Neural cell (in vitro differentiated cells): ENCODE data around the gene STARD7. TPM values are rescaled to one million over a fixed set of nuclear protein-coding genes. Genes with fewer than 3 reads are reported as not detected.
"Not testable (repeated sequence)": the region's sequence is repeated elsewhere in the genome, so short reads cannot be mapped to it uniquely, and the experiment has no call there.

Experiments used
- H2AFZ ChIP-seq: fragments of 200-600, 300-800 bp; sonication (generic), shearing (Covaris generic); 2 replicates; pipeline ENCODE4 v1.6.0; 2014; ENCODE audit warnings: low read depth, mild to moderate bottlenecking, antibody characterized with exemption, low read length, moderate library complexity
- H3F3A ChIP-seq: fragments of 200-600 bp; shearing (Covaris generic); 2 replicates; pipeline ENCODE4 v1.6.1; 2016; ENCODE audit warnings: mild to moderate bottlenecking, moderate library complexity, mixed read lengths, antibody characterized with exemption, low read length; ENCODE audit not compliant: insufficient read depth, poor library complexity, severe bottlenecking
- H3K27ac ChIP-seq: fragments of 200-600, 300-800 bp; sonication (generic), shearing (Covaris generic); 2 replicates; pipeline ENCODE4 v1.5.1; 2014; ENCODE audit warnings: mild to moderate bottlenecking, low read length, moderate library complexity
- H3K27me3 ChIP-seq: fragments of 300-800, 200-600 bp; sonication (generic), shearing (Covaris generic); 2 replicates; pipeline ENCODE4 v1.6.0; 2014; ENCODE audit warnings: mild to moderate bottlenecking, low read depth, low read length, moderate library complexity; ENCODE audit not compliant: insufficient read depth
- H3K36me3 ChIP-seq: fragments of 300-800, 200-600 bp; sonication (generic), shearing (Covaris generic); 2 replicates; pipeline ENCODE4 v1.5.1; 2014; ENCODE audit warnings: mild to moderate bottlenecking, antibody characterized with exemption, low read length, moderate library complexity; ENCODE audit not compliant: insufficient read depth
- H3K4me2 ChIP-seq: fragments of 300-800, 200-600 bp; sonication (generic), shearing (Covaris generic); 2 replicates; pipeline ENCODE4 v1.6.0; 2014; ENCODE audit warnings: mild to moderate bottlenecking, low read length
- H3K4me3 ChIP-seq: fragments of 300-800, 200-600 bp; sonication (generic), shearing (Covaris generic); 2 replicates; pipeline ENCODE4 v1.5.1; 2014; ENCODE audit warnings: mild to moderate bottlenecking, low read length, moderate library complexity
- H3K79me2 ChIP-seq: fragments of 200-600 bp; shearing (Covaris generic); replicated peaks from 2 replicates; pipeline ENCODE4 v1.6.0; 2014; ENCODE audit warnings: mild to moderate bottlenecking, low read length, moderate library complexity; ENCODE audit not compliant: insufficient read depth
- H3K9ac ChIP-seq: fragments of 300-800, 200-600 bp; sonication (generic), shearing (Covaris generic); 2 replicates; pipeline ENCODE4 v1.6.1; 2016; ENCODE audit warnings: mild to moderate bottlenecking, low read length, mixed read lengths
- H3K9me2 ChIP-seq: fragments of 200-600 bp; shearing (Covaris generic); 2 replicates; pipeline ENCODE4 v1.6.1; 2016; ENCODE audit warnings: mild to moderate bottlenecking, low read length, mixed read lengths; ENCODE audit not compliant: insufficient read depth
- H3K9me3 ChIP-seq: fragments of 200-600, 300-800 bp; sonication (generic), shearing (Covaris generic); 2 replicates; pipeline ENCODE4 v1.6.1; 2016; ENCODE audit warnings: mild to moderate bottlenecking, mixed run types, low read length, moderate library complexity, mixed read lengths
- H4K20me1 ChIP-seq: fragments of 200-600 bp; shearing (Covaris generic); 2 replicates; pipeline ENCODE4 v1.6.1; 2016; ENCODE audit warnings: mild to moderate bottlenecking, mixed run types; ENCODE audit not compliant: insufficient read depth
- CTCF ChIP-seq: fragments of 450-650 bp; IDR thresholded peaks from 2 replicates; pipeline ENCODE4 v1.5.1; 2014; ENCODE audit warnings: antibody characterized with exemption, mild to moderate bottlenecking, moderate library complexity; ENCODE audit not compliant: poor library complexity, severe bottlenecking
- EP300 ChIP-seq: fragments of 450-650 bp; conservative IDR thresholded peaks from 2 replicates; pipeline ENCODE4 v1.6.1; 2014; ENCODE audit warnings: antibody characterized with exemption, mild to moderate bottlenecking, moderate library complexity; ENCODE audit not compliant: poor library complexity, severe bottlenecking
- EZH2 ChIP-seq: fragments of 200-600, 300-800 bp; shearing (Covaris generic), sonication (generic); IDR thresholded peaks from 2 replicates; pipeline ENCODE4 v1.6.1; 2014; ENCODE audit warnings: antibody characterized with exemption, low read length, borderline replicate concordance, mild to moderate bottlenecking; ENCODE audit not compliant: insufficient read depth, poor library complexity, severe bottlenecking
- MXI1 ChIP-seq: fragments of 450-650 bp; conservative IDR thresholded peaks from 2 replicates; pipeline ENCODE4 v1.6.1; 2014; ENCODE audit warnings: antibody characterized with exemption, mild to moderate bottlenecking; ENCODE audit not compliant: poor library complexity, severe bottlenecking
- POLR2AphosphoS5 ChIP-seq: IDR thresholded peaks from 2 replicates; pipeline ENCODE4 v1.6.1; 2012
- RAD21 ChIP-seq: fragments of 450-650 bp; conservative IDR thresholded peaks from 2 replicates; pipeline ENCODE4 v1.6.1; 2014; ENCODE audit warnings: antibody characterized with exemption, mild to moderate bottlenecking, moderate library complexity
- REST ChIP-seq: IDR thresholded peaks from 2 replicates; pipeline ENCODE4 v1.6.1; 2012; ENCODE audit warnings: borderline replicate concordance
- SMC3 ChIP-seq: fragments of 450-650 bp; conservative IDR thresholded peaks from 2 replicates; pipeline ENCODE4 v1.6.1; 2014; ENCODE audit warnings: antibody characterized with exemption, mild to moderate bottlenecking, moderate library complexity; ENCODE audit not compliant: poor library complexity
- TAF1 ChIP-seq: IDR thresholded peaks from 2 replicates; pipeline ENCODE4 v1.6.1; 2012; ENCODE audit warnings: low read depth
- polyA plus RNA-seq: library from polyadenylated mRNA; depleted of rRNA; stranded (reverse); fragments of >200 nt; gene quantifications from 2 replicates; pipeline ENCODE4 v1.2.3, GENCODE V29; 2014

Gene STARD7
- polyA plus RNA-seq, 1 donor from 2014 or later = 155 TPM

- H2AFZ ChIP-seq = not testable (repeated sequence)
Measured at GRCh38 chr2:96141624-96141967, 67.0 kb downstream of the STARD7 start.

GRCh38 chr2:96140941-96141623 is 67.5 kb downstream of the STARD7 start:
- Histone ChIP-seq H3F3A (no peaks in the 10 kb centered on the region), H3K9ac (no peak overlapping the region), H3K36me3 (no peaks in the 10 kb centered on the region), H3K27ac (no peak overlapping the region), H4K20me1 (no peaks in the 10 kb centered on the region), H3K9me3 (no peaks in the 10 kb centered on the region), H3K9me2 (no peaks in the 10 kb centered on the region), H3K4me2 (no peak overlapping the region), H3K4me3 (no peak overlapping the region), H2AFZ (no peak overlapping the region), H3K79me2 (no peaks in the 10 kb centered on the region), H3K27me3 (peaks cover 22% of the 10 kb centered on the region)
- TF ChIP-seq CTCF (no peak), TAF1 (no peak), POLR2AphosphoS5 (no peak), MXI1 (no peak), RAD21 (no peak), REST (no peak), EZH2 (no peak), SMC3 (no peak)

More at GRCh38 chr2:96141624-96141967, 67.0 kb downstream of the STARD7 start:
- not testable (repeated sequence) for H3F3A ChIP-seq, H3K4me3 ChIP-seq, H3K9me2 ChIP-seq, H3K27ac ChIP-seq, H3K9me3 ChIP-seq, H4K20me1 ChIP-seq, H3K36me3 ChIP-seq, H3K79me2 ChIP-seq, H3K4me2 ChIP-seq, H3K9ac ChIP-seq
- H3K27me3 ChIP-seq = peaks cover 27% of the 10 kb centered on the region

- Histone ChIP-seq H3K27ac (no peak overlapping the region), H3K4me3 (no peak overlapping the region), H3K36me3 (no peaks in the 10 kb centered on the region), H3K9me3 (no peaks in the 10 kb centered on the region), H3K4me2 (no peak overlapping the region), H2AFZ (no peak overlapping the region), H3K27me3 (peaks cover 6% of the 10 kb centered on the region), H3K79me2 (no peaks in the 10 kb centered on the region), H4K20me1 (no peaks in the 10 kb centered on the region), H3K9ac (no peak overlapping the region), H3F3A (no peaks in the 10 kb centered on the region), H3K9me2 (no peaks in the 10 kb centered on the region)
- TF ChIP-seq SMC3 = no peak
- TF ChIP-seq POLR2AphosphoS5 = no peak
- TF ChIP-seq RAD21 = no peak
- TF ChIP-seq REST = no peak
- no peak for TF ChIP-seq MXI1
- no peak for TF ChIP-seq TAF1
- TF ChIP-seq EZH2 = no peak
- TF ChIP-seq EP300 = no peak
Measured at GRCh38 chr2:96139181-96139758, 69.4 kb downstream of the STARD7 start.
